MM.1S (cell line): ENCODE data around the gene TBATA.

ENCODE experiments used
- CTCF ChIP-seq: fragments of 300-600 bp; sonication (generic); IDR thresholded peaks from 2 replicates; pipeline ENCODE4 v1.5.1; 2016; ENCODE audit warnings: antibody characterized with exemption, low read length, mixed read lengths
- EZH2phosphoT487 ChIP-seq: fragments of 300-600 bp; sonication (generic); IDR thresholded peaks from 2 replicates; pipeline ENCODE4 v1.6.1; 2018; ENCODE audit warnings: antibody characterized with exemption, low read length

GRCh38 chr10:70803775-70804420, 18.7 kb upstream of the TBATA start:
- TF ChIP-seq CTCF (no peak), EZH2phosphoT487 (no peak)
